NCI-H1930 (cell line): Measurements from ENCODE around the gene FERMT1.
A peak's percentile ranks its signal among the peaks of the same experiment; 100 is the strongest.

Experiments
- DNase-seq, 2 experiments: peaks; one replicate each; lab custom pipeline; 2025; lab: John Stamatoyannopoulos, UW

Gene FERMT1

GRCh38 chr20:6122873-6123648 lies at the start of gene FERMT1:
FERMT1 (minus strand) TSS chr20:6123030; CDS start chr20:6119554, 3,476 bp downstream.
- peak; percentile 59 to 68 for DNase-seq

DNA sequence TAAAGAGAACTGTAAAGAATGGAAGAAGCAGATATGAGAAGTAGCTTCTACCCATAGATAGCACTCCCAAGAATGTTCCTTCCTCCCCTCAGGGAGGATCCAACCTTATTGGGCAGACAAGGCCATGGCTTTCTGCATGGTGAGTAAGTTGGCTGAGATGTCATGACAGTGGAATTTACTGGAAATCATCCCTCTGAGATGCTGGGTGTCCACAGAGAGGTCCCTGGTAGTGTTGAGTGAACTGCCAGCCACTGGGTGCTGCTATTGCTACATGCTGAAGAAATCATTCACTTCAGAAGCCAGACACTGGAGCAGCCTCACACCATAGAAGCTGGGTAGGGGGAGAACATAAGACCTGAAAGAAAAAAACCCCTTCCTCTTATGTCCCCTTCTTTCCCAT lies 46.4 kb upstream of the FERMT1 start:
- DNase-seq, result no peak

DNA sequence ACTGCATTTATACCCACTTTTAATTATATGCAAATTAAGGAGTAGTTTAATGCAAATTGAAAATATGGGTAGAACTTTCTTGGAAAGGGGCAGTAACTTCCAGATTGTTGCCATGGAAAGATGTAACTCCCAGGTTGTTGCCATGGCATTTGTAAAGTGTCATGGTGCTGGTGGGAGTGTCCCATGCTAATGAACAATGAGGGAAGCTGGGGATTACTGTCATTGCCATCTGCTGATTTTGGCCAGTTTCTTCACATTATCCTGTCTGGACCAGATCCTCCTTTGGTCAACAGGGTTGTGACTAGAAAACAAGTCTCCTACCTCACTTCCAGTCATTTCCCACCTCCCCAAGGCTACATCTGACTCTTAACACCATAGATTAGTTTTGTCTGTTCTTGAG lies 45.4 kb upstream of the FERMT1 start:
- no peak for DNase-seq

DNA sequence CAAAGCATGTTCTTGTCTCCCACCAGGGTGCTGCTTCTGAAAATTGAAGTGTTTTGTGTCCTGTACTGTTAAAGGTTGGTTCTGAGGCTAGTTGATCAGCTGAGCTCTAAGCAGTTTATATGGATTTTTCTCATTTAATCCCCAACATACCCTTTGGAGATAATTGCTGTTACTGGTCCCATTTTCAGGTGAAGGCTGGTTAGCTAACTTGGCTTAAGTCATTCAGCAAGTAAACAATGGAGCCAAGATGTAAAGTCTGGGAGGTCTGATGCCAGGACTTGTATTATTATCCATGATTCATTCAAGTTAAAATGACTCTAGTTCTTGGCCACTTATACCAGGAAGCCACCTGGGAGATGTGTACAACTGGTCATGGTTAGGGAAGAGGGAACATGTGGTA lies 42.5 kb upstream of the FERMT1 start:
- DNase-seq, result no peak

GRCh38 chr20:6164421-6165341 lies 41.9 kb upstream of the FERMT1 start:
- DNase-seq, result no peak

- DNase-seq, result no peak
Observed at GRCh38 chr20:6160736-6161135, 37.9 kb upstream of the FERMT1 start.

DNA sequence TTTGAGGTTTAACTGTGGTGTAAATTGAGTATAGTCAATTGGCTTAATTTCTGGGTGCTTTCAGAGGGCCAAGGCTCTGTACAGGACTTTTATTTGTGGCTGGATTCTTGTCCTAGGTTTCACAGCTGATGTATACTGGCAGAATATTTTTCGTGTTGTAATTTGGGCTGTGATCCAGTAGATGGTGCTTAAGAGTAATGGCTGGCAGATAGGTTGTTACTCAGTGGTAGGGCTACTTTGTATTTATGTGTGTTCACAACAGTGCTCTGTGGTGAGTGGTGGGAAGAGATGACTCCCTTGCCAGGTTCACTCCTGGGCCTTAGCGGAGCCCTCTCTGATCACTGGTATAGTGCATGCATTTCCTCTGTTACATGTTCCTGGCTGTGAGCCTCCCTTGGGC lies 34.5 kb upstream of the FERMT1 start:
- DNase-seq, result no peak

GRCh38 chr20:6152777-6153176 lies 29.9 kb upstream of the FERMT1 start:
- no peak for DNase-seq

DNA sequence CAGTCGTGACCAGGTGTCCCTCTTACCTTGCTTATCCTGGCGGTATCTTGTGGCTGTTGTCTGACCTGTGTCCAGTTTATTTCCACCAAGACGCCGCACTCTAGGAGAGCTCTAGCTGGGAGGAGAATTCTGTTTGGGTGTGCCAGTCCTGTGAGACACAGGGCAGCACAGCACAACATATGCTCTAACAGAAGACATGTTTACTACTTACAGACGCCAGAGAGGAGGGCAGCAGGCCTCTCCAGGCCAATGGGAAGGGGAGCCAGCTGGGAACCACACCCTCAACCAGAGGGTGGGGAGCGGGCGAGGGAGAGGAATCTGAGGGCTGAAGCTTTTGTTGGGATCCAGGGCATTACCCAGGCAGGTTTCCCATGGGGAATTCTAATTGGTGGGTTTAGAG lies 25.2 kb upstream of the FERMT1 start:
- no peak for DNase-seq

- DNase-seq, result peak; percentile 9 to 56
Observed at GRCh38 chr20:6142348-6142993, 19.6 kb upstream of the FERMT1 start.

- DNase-seq, result no peak
Observed at GRCh38 chr20:6140947-6141346, 18.1 kb upstream of the FERMT1 start.

DNA sequence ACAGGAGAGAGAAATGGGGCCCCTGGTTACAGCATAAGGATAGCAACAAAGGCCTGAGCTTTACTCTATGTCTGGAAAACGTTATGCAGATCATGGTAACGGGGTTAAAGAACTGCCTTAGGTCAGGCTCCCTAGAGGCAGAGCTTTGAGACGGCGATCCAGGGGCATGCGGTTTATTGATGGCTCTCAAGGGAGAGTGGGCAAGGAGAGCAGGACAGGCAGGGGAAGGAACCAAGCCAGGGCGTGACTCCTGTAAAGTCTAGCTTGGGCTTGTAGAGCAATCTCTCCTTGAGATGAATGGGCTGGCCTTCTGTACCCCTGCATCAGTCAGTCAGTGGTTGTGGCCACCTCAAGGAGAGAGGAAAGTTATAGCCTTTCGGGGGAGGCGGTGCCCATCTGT lies 12.5 kb upstream of the FERMT1 start:
- no peak for DNase-seq

DNA sequence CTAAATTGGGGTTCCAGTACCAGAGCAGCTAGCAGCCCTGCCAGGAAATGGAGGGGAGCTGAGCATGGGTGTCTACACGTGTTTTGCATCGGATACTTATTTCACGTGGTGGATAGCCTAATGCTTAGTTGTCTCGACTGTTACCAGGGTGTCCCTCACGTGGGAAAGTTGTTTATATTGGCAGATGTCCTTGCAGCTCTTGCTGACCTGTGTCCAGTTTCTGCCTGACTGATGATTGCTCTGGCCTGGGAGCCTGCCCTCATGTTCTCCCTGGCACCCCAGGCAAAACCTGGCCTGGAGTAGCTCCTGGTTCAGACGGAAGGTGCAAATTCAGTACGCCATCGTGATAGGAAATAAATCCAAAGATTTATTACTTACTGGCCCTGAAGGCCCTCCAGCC lies 11.8 kb upstream of the FERMT1 start:
- DNase-seq, result no peak

DNA sequence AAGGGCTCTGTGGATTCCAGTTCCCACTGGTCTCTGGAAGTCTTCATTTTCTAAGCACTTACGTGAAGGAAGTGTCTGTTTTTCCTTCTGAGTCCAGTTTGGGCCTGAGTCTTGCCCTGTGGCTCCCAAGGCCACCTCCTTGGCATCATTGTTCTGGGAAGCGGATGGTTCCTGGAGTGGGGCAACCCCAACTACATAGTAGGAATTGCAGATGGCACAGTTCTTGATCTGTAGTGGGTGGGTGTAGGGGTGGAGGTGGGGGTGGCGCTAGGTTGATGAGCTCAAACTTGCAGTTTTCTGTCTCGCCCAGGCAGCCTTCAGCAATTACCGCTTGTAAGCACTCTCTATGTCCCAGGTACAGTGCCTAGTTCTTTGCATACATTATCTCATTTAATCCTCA lies 7.2 kb upstream of the FERMT1 start:
- no peak for DNase-seq

DNA sequence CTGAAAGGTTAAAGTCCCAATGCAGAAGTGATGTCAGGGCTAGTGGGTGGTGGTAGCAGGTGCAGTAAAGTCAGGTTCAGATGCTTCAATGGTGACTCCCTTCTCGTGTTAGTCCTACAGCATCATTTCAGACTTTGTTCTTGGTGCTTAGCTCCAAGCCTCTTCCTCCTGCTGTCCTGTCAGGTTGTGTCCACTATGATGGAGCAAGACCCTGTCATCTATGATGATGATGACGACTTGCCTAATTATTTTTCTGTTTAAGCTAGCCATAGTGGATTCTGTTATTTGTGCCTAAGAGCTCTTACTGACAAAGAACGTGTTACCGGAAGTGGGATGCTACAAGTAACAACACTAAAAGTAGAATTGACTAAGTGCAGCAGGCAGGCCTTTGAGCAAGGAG lies 5.0 kb upstream of the FERMT1 start:
- DNase-seq, result no peak

GRCh38 chr20:6126846-6127245 lies 4.0 kb upstream of the FERMT1 start:
- no peak for DNase-seq

DNA sequence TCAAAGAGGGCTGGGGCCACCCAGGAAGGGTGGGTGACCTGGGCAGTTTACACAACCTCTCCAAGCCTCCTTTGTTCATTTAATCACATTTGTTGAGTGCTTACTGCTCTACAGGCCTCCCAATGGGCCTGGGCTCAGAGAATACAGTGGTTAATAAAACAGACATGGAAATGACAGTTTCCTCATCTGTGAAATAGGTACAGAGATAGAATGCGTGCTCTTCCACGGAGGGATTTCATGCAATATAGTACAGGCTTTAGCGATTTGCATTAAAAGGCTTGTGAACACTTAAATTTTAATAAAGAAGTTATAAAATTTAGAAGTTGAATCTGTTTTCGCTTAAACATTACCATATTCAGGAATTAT lies 802 bp upstream of the FERMT1 start:
- DNase-seq, result no peak

DNA sequence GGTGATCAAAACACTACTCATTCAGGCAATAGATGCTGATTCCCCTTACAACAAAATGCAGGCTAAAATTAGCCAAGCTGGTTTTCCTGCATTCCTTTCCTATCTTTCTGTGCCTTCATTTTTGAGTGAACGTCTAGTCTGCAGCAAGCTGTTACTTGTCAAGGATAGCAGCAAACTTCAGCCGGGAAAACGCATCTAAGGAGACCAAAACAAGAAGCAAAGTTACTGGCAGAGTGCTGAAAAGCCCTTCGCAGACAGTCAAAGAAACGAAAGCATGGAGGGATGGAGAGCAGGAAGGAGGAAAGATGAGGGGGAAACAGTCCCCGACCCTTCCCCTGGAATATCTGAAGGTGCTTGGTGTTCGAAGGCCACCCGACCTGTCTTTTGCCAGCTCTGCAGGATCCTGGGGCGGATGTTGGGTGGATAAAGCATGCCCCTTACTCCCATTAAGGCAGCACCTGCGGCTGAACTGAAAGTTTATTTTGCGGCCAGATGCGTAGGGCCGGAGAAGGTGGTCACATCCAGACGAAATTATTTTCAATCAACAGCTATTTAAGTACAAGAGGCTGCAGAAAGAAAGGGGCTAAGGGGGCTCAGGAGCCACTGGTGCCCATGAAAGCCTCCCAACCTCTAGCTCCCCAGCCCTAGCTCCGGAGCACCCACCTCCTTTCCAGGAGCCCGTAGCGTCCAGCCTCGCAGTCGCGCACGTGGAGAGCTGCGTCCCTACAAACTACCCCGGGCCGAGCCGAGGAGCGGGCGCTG lies 538 bp downstream of the FERMT1 start:
- no peak for DNase-seq

DNA sequence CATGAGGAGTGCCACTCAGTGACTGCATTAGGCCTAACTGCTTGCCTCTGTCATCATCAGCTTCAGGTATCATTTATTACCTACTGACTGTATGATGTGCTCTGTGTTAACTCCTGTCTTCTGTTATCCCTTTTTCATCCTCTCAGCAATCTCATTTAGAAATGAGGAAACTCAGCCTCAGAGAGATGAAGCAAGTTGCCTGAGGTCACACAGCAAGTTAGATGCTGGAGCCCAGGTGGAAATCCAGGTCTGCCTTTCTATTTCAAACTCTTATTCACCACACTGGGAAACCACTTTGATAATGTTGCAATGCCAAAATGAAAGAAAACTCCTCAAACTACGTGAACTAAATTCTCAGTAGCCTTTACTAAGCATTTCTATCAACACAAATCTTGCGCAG lies 1.3 kb downstream of the FERMT1 start:
- no peak for DNase-seq

DNA sequence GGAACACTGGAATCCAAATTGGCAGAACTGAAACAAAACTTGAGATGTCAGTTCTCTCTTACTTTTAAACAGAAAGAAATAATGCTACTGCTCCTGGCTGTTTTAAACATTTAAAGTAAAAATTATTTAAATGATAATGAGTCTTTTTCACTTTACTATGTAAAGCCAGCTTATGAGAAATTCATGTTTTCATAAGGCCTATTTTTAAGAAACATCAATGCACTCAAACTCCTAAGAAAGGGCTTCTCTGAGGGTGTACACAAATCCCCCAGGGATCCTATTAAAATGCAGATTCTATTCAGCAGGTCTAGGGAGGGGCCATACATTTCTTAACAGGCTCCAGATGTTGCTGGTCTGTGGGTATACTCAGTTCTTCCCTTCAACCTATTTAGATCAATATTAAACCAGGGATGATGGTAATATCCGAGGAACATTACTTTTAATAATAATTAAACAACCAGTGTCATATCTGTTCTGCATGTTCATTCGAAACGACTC lies 2.3 kb downstream of the FERMT1 start:
- no peak for DNase-seq

DNA sequence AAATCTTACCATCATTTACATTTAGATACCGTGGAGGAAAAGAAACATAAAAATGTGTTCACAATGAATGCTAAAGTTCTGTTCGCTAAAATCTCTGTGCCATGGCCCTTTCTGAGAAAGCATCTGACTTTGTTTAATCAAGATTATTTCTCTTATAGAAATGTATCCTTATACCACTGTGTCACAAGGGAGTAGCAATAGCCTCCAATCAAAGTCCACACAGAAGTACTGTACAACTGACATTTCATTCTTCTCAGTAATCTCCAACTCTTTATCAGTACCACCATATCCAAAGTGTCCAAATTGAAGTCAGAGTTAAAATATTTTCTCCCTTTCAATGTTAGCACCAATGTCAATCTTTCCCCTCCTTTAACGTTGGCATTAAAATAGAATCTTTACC lies 6.1 kb downstream of the FERMT1 start:
- no peak for DNase-seq
